NT2/D1 (cell line): ENCODE results near the gene ARMH1.

ENCODE experiments used
- SUZ12 ChIP-seq: IDR thresholded peaks from 2 replicates; pipeline ENCODE4 v1.6.1; 2011; ENCODE audit not compliant: insufficient read length, insufficient read depth; ENCODE audit errors: extremely low read depth
- YY1 ChIP-seq: IDR thresholded peaks from 2 replicates; pipeline ENCODE4 v1.6.1; 2011; ENCODE audit not compliant: insufficient read length, insufficient read depth
- ZNF274 ChIP-seq: IDR thresholded peaks from 2 replicates; pipeline ENCODE4 v1.6.1; 2011; ENCODE audit warnings: mild to moderate bottlenecking, low read depth, low read length

GRCh38 chr1:44693900-44694299 is 19.4 kb downstream of the ARMH1 start:
- TF ChIP-seq YY1 (no peak), ZNF274 (no peak), SUZ12 (no peak)
